WI38 (cell line): ENCODE data around the gene KIF26B.

Source experiments
- H3K4me3 ChIP-seq: 2 replicates; pipeline ENCODE4 v1.5.1; 2011; ENCODE audit warnings: low read depth, mild to moderate bottlenecking, control low read depth, low read length
- CTCF ChIP-seq: IDR thresholded peaks from 2 replicates; pipeline ENCODE4 v1.5.1; 2012; ENCODE audit warnings: low read depth, mild to moderate bottlenecking, control low read depth, low read length

The KIF26B gene

GRCh38 chr1:245682638-245683628, 528.1 kb downstream of the KIF26B start:
- no peak overlapping the region for H3K4me3 ChIP-seq
- TF ChIP-seq CTCF: no peak

- no peak for TF ChIP-seq CTCF
- H3K4me3 ChIP-seq: no peak overlapping the region
Observed at GRCh38 chr1:245683676-245684075, 528.9 kb downstream of the KIF26B start.

- no peak overlapping the region for H3K4me3 ChIP-seq
- TF ChIP-seq CTCF: no peak
Observed at GRCh38 chr1:245684166-245684565, 529.4 kb downstream of the KIF26B start.

GRCh38 chr1:245684571-245684970, 529.8 kb downstream of the KIF26B start:
- TF ChIP-seq CTCF: no peak
- H3K4me3 ChIP-seq: no peak overlapping the region

- no peak overlapping the region for H3K4me3 ChIP-seq
- no peak for TF ChIP-seq CTCF
Observed at GRCh38 chr1:245685111-245685810, 530.5 kb downstream of the KIF26B start.

- no peak for TF ChIP-seq CTCF
- H3K4me3 ChIP-seq: no peak overlapping the region
Observed at GRCh38 chr1:245686006-245686405, 531.2 kb downstream of the KIF26B start.
